Measurements from ENCODE around the gene ARPP21. TPM values are rescaled to one million over a fixed set of nuclear protein-coding genes. Genes with fewer than 3 reads are reported as not detected.

ARPP21 gene
- total RNA-seq, 1 experiment from 2014 or later = not detected

GRCh38 chr3:35635926-35636683 is 3.2 kb upstream of the ARPP21 start:
- Histone ChIP-seq H3K9ac (ENCODE audit: low read length) (no peak overlapping the region), H3K79me2 (ENCODE audit: low read length) (no peaks in the 10 kb centered on the region), H3F3A (ENCODE audit: low read length, unreplicated experiment) (no peaks in the 10 kb centered on the region), H3K9me2 (replicated peaks; ENCODE audit: low read length) (no peaks in the 10 kb centered on the region), H2AFZ (ENCODE audit: low read length) (no peak overlapping the region), H3K4me1 (ENCODE audit: insufficient read depth, low read length) (peaks cover 5% of the 10 kb centered on the region; the same call in 1 of the 2 replicates), H3K9me3 (ENCODE audit: low read length) (no peaks in the 10 kb centered on the region), H3K27ac (ENCODE audit: low read length) (no peak overlapping the region), H4K20me1 (ENCODE audit: low read length) (no peaks in the 10 kb centered on the region; the same call in 1 of the 2 replicates), H3K27me3 (ENCODE audit: low read length) (peaks cover 27% of the 10 kb centered on the region), H3K4me2 (ENCODE audit: low read length) (no peak overlapping the region), H3K4me3 (ENCODE audit: low read length) (no peak overlapping the region), H3K36me3 (ENCODE audit: low read depth, low read length) (no peaks in the 10 kb centered on the region)
- intact Hi-C loops (cut with micrococcal nuclease) = no loop called here
- BruUV-seq (replicated peaks) = no TSS peak
- ChIA-PET POLR2A (ENCODE audit: unreplicated experiment) (no interaction called here), CTCF (no interaction called here)
- DNase-seq (no peak), ATAC-seq (no peak)
- no peak for TF ChIP-seq CTCF (conservative IDR thresholded peaks at IDR 0.05; ENCODE audit: low read depth, low read length)
- no peak for TF ChIP-seq EZH2phosphoT487 (IDR thresholded peaks at IDR 0.05; ENCODE audit: borderline replicate concordance, low read length)
- TF ChIP-seq EZH2 (IDR thresholded peaks at IDR 0.05; ENCODE audit: low read length, unreplicated experiment) = no peak

GRCh38 chr3:35638251-35638979 is 910 bp upstream of the ARPP21 start:
- no peak for ATAC-seq
- Histone ChIP-seq H3K27ac (ENCODE audit: low read length) (no peak overlapping the region), H3K4me1 (ENCODE audit: insufficient read depth, low read length) (peaks cover 5% of the 10 kb centered on the region; the same call in 1 of the 2 replicates), H3K9ac (ENCODE audit: low read length) (no peak overlapping the region), H3K4me2 (ENCODE audit: low read length) (no peak overlapping the region), H3K36me3 (ENCODE audit: low read depth, low read length) (no peaks in the 10 kb centered on the region), H3K9me3 (ENCODE audit: low read length) (no peaks in the 10 kb centered on the region), H4K20me1 (ENCODE audit: low read length) (no peaks in the 10 kb centered on the region; the same call in 1 of the 2 replicates), H3K4me3 (ENCODE audit: low read length) (no peak overlapping the region), H3F3A (ENCODE audit: low read length, unreplicated experiment) (no peaks in the 10 kb centered on the region), H3K79me2 (ENCODE audit: low read length) (no peaks in the 10 kb centered on the region), H2AFZ (ENCODE audit: low read length) (no peak overlapping the region), H3K9me2 (replicated peaks; ENCODE audit: low read length) (no peaks in the 10 kb centered on the region), H3K27me3 (ENCODE audit: low read length) (peaks cover 30% of the 10 kb centered on the region)
- no peak for DNase-seq
- POLR2A ChIA-PET (ENCODE audit: unreplicated experiment) = no interaction called here
- intact Hi-C loops (cut with micrococcal nuclease) = no loop called here
- TF ChIP-seq EZH2 (IDR thresholded peaks at IDR 0.05; ENCODE audit: low read length, unreplicated experiment) (no peak), EZH2phosphoT487 (IDR thresholded peaks at IDR 0.05; ENCODE audit: borderline replicate concordance, low read length) (no peak), CTCF (conservative IDR thresholded peaks at IDR 0.05; ENCODE audit: low read depth, low read length) (no peak)
- CTCF ChIA-PET = no interaction called here
- no TSS peak for BruUV-seq (replicated peaks)

- Histone ChIP-seq H3K9ac (ENCODE audit: low read length) (no peak overlapping the region), H3K4me1 (ENCODE audit: insufficient read depth, low read length) (peaks cover 5% of the 10 kb centered on the region; the same call in 1 of the 2 replicates), H4K20me1 (ENCODE audit: low read length) (no peaks in the 10 kb centered on the region; the same call in 1 of the 2 replicates), H3K4me3 (ENCODE audit: low read length) (peak overlapping the region; percentile 65), H3K36me3 (ENCODE audit: low read depth, low read length) (no peaks in the 10 kb centered on the region), H3K9me3 (ENCODE audit: low read length) (no peaks in the 10 kb centered on the region), H3K4me2 (ENCODE audit: low read length) (peak overlapping the region; percentile 73), H3K27me3 (ENCODE audit: low read length) (peaks cover 30% of the 10 kb centered on the region), H3F3A (ENCODE audit: low read length, unreplicated experiment) (no peaks in the 10 kb centered on the region), H2AFZ (ENCODE audit: low read length) (peak overlapping the region; percentile 85), H3K9me2 (replicated peaks; ENCODE audit: low read length) (no peaks in the 10 kb centered on the region), H3K79me2 (ENCODE audit: low read length) (no peaks in the 10 kb centered on the region), H3K27ac (ENCODE audit: low read length) (no peak overlapping the region)
- ATAC-seq (no peak), DNase-seq (no peak)
- intact Hi-C loops (cut with micrococcal nuclease) = no loop called here
- POLR2A ChIA-PET (ENCODE audit: unreplicated experiment) = no interaction called here
- BruUV-seq (replicated peaks) = no TSS peak
- CTCF ChIA-PET = interaction anchor here (0.6 kb wide), 1 partner anchor 756 kb away, joined by 5 read pairs; no protein-coding TSS in a partner anchor
- TF ChIP-seq CTCF (conservative IDR thresholded peaks at IDR 0.05; ENCODE audit: low read depth, low read length) = no peak
- TF ChIP-seq EZH2phosphoT487 (IDR thresholded peaks at IDR 0.05; ENCODE audit: borderline replicate concordance, low read length) = no peak
- no peak for TF ChIP-seq EZH2 (IDR thresholded peaks at IDR 0.05; ENCODE audit: low read length, unreplicated experiment)
Measured at GRCh38 chr3:35638980-35639253, 408 bp upstream of the ARPP21 start.
